T-helper 17 cell (primary cell): Measurements from ENCODE around the gene AP2S1. TPM values are rescaled to one million over a fixed set of nuclear protein-coding genes. Genes with fewer than 3 reads are reported as not detected.
"Not testable (repeated sequence)": the region's sequence is repeated elsewhere in the genome, so short reads cannot be mapped to it uniquely, and the experiment has no call there.

Source experiments
- ATAC-seq: fragments of 150-1000 bp; cut with Tn5 transposase; 2 replicates; pipeline ENCODE4 v1.10.0; 2021; ENCODE audit warnings: mild to moderate bottlenecking, moderate library complexity
- DNase-seq, 3 donors: peaks; one replicate each; pipeline versions ENCODE4 v3.0.0 to v3.0.0-alpha.2; 2020 to 2021
- H3K9me3 ChIP-seq: one replicate; pipeline ENCODE4 v1.7.0; 2013; ENCODE audit warnings: low read length, mild to moderate bottlenecking; ENCODE audit not compliant: control insufficient read depth, poor library complexity, severe bottlenecking
- H3K27ac Mint-ChIP-seq: one replicate; pipeline ENCODE4 v1.8.0; 2022; ENCODE audit warnings: mild to moderate bottlenecking, moderate library complexity, mixed read lengths
- H3K27me3 Mint-ChIP-seq: one replicate; pipeline ENCODE4 v1.8.0; 2022; ENCODE audit warnings: mixed read lengths
- H3K36me3 Mint-ChIP-seq: one replicate; pipeline ENCODE4 v1.8.0; 2022; ENCODE audit warnings: low read depth, mixed read lengths
- H3K4me1 Mint-ChIP-seq: one replicate; pipeline ENCODE4 v1.8.0; 2022; ENCODE audit warnings: mild to moderate bottlenecking, mixed read lengths
- H3K4me3 Mint-ChIP-seq: one replicate; pipeline ENCODE4 v1.8.0; 2022; ENCODE audit warnings: mild to moderate bottlenecking, moderate library complexity, mixed read lengths
- total RNA-seq, 4 donors: library from RNA in 2 of 4; stranded (reverse) in 2 of 4; gene quantifications; one replicate each; pipeline ENCODE4 v1.2.3 and lab custom pipeline; 2022 to 2026

AP2S1 gene
- total RNA-seq, 2 donors from 2014 or later = 37.0 to 39.7 TPM

DNA sequence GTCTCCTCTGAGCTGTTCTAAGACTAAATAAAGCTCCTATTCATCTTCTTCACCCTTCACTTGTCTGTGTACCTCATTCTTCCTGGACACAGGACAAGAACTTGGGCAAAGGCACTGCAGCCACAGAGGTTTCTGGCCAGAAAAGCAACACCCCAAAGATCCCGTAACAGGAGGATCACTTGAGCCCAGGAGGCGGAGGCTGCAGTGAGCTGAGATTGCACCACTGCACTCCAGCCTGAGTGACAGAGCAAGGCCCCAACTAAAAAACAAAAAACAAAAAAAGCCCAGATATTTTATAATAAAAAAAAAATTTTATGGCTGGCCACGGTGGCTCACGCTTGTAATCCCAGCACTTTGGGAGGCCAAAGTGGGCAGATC, 28.2 kb downstream of the AP2S1 start:
- not testable (repeated sequence) for H3K36me3 Mint-ChIP-seq, H3K27me3 Mint-ChIP-seq, ATAC-seq, H3K9me3 ChIP-seq, H3K4me3 Mint-ChIP-seq, DNase-seq
- H3K4me1 Mint-ChIP-seq = peaks cover 16% of the 10 kb centered on the region
- H3K27ac Mint-ChIP-seq = peak overlapping the region; percentile 61

DNA sequence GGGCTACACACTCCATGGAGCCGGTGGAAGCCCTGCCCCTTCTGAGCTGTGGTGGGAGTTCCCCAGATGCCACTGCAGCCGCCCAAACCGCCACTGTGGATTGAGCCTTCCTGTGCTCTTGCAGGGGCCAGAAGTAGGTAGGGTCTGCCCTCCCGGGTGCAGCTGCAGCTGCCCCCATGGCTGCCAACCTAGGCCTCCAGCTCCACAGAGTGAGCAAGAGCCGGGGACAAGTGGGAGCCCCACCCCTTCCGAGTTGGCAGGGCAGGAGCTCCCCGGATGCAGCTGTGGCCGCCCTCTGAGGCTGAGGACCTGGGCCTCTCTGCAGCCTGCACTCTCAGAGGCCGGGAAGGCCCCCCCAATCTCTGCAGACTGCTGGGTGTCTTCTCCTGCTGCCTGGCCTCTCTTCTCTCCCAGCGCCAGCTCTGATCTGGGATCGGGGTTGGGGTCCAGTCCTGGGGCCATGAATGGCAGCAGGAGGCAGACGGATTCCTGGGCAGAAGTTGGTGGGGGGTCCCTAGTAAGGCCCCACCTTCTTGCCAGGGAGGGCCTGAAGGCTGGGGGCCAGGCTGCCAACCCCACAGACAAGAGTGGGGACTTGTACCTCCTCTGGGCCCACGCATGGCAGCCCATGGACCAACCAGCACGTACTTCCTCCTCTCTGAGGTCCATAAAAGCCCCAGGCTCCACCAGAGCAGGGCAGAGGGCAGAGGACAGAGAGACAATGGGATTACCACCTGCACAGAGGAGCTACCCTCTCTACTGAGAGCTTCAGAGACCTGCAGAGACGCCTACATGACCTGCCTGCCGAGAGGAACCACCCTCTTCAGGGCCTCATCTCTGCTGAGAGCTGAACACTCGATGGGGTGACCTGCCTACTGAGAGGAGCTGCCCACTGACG, 28.9 kb downstream of the AP2S1 start:
- peak overlapping the region; percentile 79 for H3K27ac Mint-ChIP-seq
- H3K9me3 ChIP-seq = no peaks in the 10 kb centered on the region
- peak overlapping the region; percentile 33 for H3K4me3 Mint-ChIP-seq
- H3K27me3 Mint-ChIP-seq = no peaks in the 10 kb centered on the region
- peak; percentile 41 to 50 (median 45) for DNase-seq
- peak; percentile 95 for ATAC-seq
- peaks cover 18% of the 10 kb centered on the region for H3K4me1 Mint-ChIP-seq
- H3K36me3 Mint-ChIP-seq = no peaks in the 10 kb centered on the region

DNA sequence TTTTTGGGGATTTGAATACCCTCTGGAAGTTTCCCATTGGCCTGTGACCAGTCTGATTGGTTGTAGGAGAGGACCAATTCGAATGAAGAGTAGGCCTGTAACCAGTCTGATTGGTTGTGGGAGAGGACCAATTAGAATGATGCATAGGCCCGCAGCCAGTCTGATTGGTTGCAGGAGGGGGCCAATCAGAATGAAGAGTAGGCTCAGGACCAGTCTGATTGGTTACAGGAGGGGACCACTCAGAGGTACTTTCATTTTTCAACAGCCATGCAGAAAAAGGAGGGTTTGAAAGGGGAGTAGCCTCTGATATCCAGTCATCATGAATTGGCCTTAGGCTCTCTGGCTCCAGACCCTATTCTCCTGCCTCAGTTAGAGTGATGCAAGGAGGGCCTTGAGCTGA, 31.8 kb downstream of the AP2S1 start:
- no peak for ATAC-seq
- H3K27ac Mint-ChIP-seq = peak overlapping the region; percentile 79

DNA sequence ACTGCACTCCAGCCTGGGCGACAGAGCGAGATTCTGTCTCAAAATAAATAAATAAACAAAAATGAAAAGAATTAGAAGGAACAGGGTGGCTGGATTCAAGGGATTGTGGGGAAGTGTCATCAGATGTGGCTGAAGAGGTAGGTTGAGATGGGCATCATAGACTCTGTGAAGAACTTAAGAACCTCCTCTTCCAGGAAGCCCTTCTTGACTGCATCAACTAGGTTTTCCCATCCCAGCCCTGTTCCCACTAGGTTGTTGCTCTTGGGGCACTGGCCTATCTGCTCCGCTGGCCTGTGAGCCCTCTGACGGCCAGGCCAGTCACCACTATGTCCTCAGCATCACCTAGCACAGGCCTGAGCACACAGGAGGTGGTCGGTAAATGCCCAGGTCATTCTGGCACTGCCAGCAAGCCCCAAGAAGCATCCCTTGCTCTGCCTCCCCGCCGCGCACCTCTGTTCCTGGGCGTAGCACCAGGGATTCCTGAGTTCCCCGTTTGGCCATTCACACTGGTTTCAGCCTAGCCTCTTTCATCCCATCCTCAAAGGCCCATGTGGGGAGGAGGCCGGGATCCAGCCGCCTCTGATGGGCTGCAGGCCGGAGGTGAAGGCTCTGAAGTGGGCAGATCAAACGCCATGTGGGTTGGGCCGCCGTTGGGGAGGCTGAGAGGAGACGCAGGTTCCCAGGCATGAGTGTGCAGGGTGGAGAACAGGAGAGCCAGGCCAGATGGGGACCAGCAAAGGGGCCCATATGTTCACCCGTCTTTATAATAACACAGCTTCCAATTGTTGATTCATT, 34.6 kb downstream of the AP2S1 start:
- Mint-ChIP-seq H3K4me1 (peaks cover 14% of the 10 kb centered on the region), H3K27ac (no peak overlapping the region), H3K27me3 (no peaks in the 10 kb centered on the region), H3K4me3 (no peak overlapping the region), H3K36me3 (no peaks in the 10 kb centered on the region)
- no peak for ATAC-seq
- no peak for DNase-seq
- no peaks in the 10 kb centered on the region for H3K9me3 ChIP-seq

More for the DNA sequence above, 31.8 kb downstream of the AP2S1 start:
- no peaks in the 10 kb centered on the region for H3K27me3 Mint-ChIP-seq
- DNase-seq = no peak
- peaks cover 17% of the 10 kb centered on the region for H3K4me1 Mint-ChIP-seq
- H3K4me3 Mint-ChIP-seq = no peak overlapping the region
- H3K9me3 ChIP-seq = no peaks in the 10 kb centered on the region
- no peaks in the 10 kb centered on the region for H3K36me3 Mint-ChIP-seq

GRCh38 chr19:46813839-46814358, 36.7 kb downstream of the AP2S1 start:
- H3K27ac Mint-ChIP-seq = no peak overlapping the region
- DNase-seq = no peak
- peaks cover 4% of the 10 kb centered on the region for H3K4me1 Mint-ChIP-seq
- H3K4me3 Mint-ChIP-seq = no peak overlapping the region
- H3K9me3 ChIP-seq = no peaks in the 10 kb centered on the region
- H3K36me3 Mint-ChIP-seq = no peaks in the 10 kb centered on the region
- no peaks in the 10 kb centered on the region for H3K27me3 Mint-ChIP-seq
- ATAC-seq = no peak

DNA sequence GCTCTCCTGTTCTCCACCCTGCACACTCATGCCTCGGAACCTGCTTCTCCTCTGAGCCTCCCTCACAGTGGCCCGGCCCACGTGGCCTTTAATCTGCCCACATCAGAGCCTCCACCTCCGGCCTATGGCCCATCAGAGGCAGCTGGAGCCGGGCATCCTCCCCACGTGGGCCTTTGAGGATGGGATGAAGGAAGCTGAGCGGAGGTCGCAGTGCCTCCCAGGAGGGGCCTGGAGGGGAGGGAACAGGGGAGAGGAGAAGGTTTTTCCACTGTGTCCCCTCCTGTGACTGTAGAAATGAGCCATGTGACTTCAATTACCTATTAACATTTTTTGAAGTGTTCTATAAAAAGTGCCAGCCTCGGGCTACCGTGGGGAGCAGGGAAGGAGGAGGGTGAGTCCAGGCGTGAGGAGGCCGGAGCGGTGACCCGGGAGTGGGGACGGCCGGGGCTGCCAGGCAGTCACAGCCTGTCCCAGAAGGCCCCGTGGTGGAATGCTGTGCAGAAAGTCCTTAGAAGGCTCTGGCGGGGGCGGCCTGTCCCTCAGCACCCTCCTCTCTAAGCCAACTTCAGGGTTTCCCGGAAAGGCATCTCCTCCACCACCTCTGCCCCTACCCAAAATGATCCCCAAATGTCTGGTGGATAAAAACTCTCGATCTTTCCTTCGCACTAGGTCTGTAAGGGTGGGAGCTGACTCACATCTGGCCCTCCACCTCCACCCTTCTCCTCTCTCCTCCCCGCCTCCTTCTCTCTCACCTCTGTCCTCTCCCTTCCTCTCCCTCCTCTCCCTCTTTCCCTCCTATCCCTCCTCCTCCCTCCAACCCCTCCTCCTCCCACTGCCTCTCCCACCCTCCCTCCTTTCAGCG, 37.4 kb downstream of the AP2S1 start:
- H3K4me1 Mint-ChIP-seq = peaks cover 4% of the 10 kb centered on the region
- no peaks in the 10 kb centered on the region for H3K27me3 Mint-ChIP-seq
- no peak overlapping the region for H3K4me3 Mint-ChIP-seq
- H3K27ac Mint-ChIP-seq = no peak overlapping the region
- no peaks in the 10 kb centered on the region for H3K9me3 ChIP-seq
- DNase-seq = no peak
- no peak for ATAC-seq
- no peaks in the 10 kb centered on the region for H3K36me3 Mint-ChIP-seq

- H3K4me1 Mint-ChIP-seq = peaks cover 2% of the 10 kb centered on the region
Observed at GRCh38 chr19:46809534-46810272, 40.9 kb downstream of the AP2S1 start.

DNA sequence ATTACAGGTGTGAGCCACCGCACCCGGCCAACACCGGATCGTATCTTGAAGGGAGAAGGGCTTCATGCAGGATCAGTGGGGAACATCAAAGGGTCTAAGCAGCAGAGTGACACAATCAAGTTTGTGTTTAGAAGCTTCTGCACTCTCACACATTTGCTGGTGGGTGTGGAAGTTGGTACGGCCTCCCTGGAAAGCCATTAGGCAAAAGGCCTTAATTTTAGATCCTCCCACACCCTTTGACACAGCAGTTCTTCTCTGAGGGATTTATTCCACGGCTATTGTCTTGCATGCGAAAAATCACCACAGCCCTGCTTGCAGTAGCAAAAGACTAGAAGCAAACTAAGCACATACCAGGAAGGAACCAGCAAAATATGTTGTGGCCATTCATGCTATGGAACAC, 44.0 kb downstream of the AP2S1 start:
- H3K9me3 ChIP-seq = no peaks in the 10 kb centered on the region
- Mint-ChIP-seq H3K4me1 (no peaks in the 10 kb centered on the region), H3K27ac (no peak overlapping the region), H3K36me3 (no peaks in the 10 kb centered on the region), H3K4me3 (no peak overlapping the region), H3K27me3 (no peaks in the 10 kb centered on the region)
- ATAC-seq = no peak
- no peak for DNase-seq

More at GRCh38 chr19:46809534-46810272, 40.9 kb downstream of the AP2S1 start:
- Mint-ChIP-seq H3K27ac (no peak overlapping the region), H3K36me3 (no peaks in the 10 kb centered on the region), H3K4me3 (no peak overlapping the region), H3K27me3 (no peaks in the 10 kb centered on the region)
- ATAC-seq = no peak
- H3K9me3 ChIP-seq = no peaks in the 10 kb centered on the region
- DNase-seq = no peak

GRCh38 chr19:46804432-46804831, 46.2 kb downstream of the AP2S1 start:
- not testable (repeated sequence) for H3K27me3 Mint-ChIP-seq, H3K9me3 ChIP-seq, ATAC-seq, H3K36me3 Mint-ChIP-seq, DNase-seq, H3K4me1 Mint-ChIP-seq, H3K4me3 Mint-ChIP-seq
- H3K27ac Mint-ChIP-seq = peak overlapping the region; percentile 37

DNA sequence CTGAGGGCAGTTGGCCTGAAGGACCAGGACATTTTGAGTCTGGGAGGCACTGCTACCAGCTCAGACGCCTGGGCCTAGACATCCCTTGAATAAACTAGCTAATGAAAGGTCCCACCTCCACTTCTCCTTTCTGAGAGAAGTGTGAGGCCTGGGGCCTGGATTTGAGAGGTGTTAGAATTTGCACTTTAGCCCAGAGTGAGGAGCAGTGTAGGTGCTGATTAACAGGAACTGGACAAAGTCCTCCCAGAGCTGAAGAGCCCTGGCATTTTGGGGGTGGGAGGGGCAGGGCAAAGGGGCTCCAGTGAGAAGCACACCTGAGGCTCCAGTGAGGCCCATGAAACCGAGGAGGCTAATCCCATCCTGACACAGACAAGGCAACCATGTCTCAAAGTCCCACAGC, 47.1 kb downstream of the AP2S1 start:
- H3K4me3 Mint-ChIP-seq = no peak overlapping the region
- no peaks in the 10 kb centered on the region for H3K27me3 Mint-ChIP-seq
- no peak overlapping the region for H3K27ac Mint-ChIP-seq
- no peak for DNase-seq
- no peaks in the 10 kb centered on the region for H3K36me3 Mint-ChIP-seq
- H3K4me1 Mint-ChIP-seq = no peaks in the 10 kb centered on the region
- ATAC-seq = no peak
- H3K9me3 ChIP-seq = no peaks in the 10 kb centered on the region

GRCh38 chr19:46802152-46802551, 48.5 kb downstream of the AP2S1 start:
- ATAC-seq (no peak), DNase-seq (no peak)
- no peaks in the 10 kb centered on the region for H3K9me3 ChIP-seq
- Mint-ChIP-seq H3K27me3 (no peaks in the 10 kb centered on the region), H3K4me1 (no peaks in the 10 kb centered on the region), H3K36me3 (no peaks in the 10 kb centered on the region), H3K4me3 (no peak overlapping the region), H3K27ac (no peak overlapping the region)

- DNase-seq = no peak
- no peak for ATAC-seq
- H3K27me3 Mint-ChIP-seq = no peaks in the 10 kb centered on the region
- no peak overlapping the region for H3K27ac Mint-ChIP-seq
- H3K4me3 Mint-ChIP-seq = no peak overlapping the region
- no peaks in the 10 kb centered on the region for H3K36me3 Mint-ChIP-seq
- no peaks in the 10 kb centered on the region for H3K4me1 Mint-ChIP-seq
- H3K9me3 ChIP-seq = no peaks in the 10 kb centered on the region
Observed at GRCh38 chr19:46798713-46799112, 51.9 kb downstream of the AP2S1 start.
